Right atrium auricular region (tissue), 2 donors: ENCODE data around the gene MAPKAPK2. TPM values are rescaled to one million over a fixed set of nuclear protein-coding genes. Genes with fewer than 3 reads are reported as not detected.
A peak's percentile ranks its signal among the peaks of the same experiment; 100 is the strongest.

Source experiments
- DNase-seq: peaks from one replicate; pipeline ENCODE4 v3.0.0-alpha.2; 2019; ENCODE audit warnings: low spot score
- H3K27ac ChIP-seq, 2 donors: fragments of 200-600 bp; sonication (generic); 1 replicate in 1 of 2; 2 replicates in 1 of 2; pipeline ENCODE4 v1.5.1; 2016 to 2019
- H3K27me3 ChIP-seq, 2 donors: fragments of 200-600 bp; sonication (generic); one replicate each; pipeline versions ENCODE4 v1.5.1 to v1.6.0; 2017 to 2019
- H3K36me3 ChIP-seq: fragments of 200-600 bp; sonication (generic); one replicate; pipeline ENCODE4 v1.5.1; 2016
- H3K4me1 ChIP-seq, 2 donors: fragments of 200-600 bp; sonication (generic); one replicate each; pipeline versions ENCODE4 v1.5.1 to v1.6.0; 2017 to 2019
- H3K4me3 ChIP-seq, 2 donors: fragments of 200-600 bp; sonication (generic); 1 replicate in 1 of 2; 2 replicates in 1 of 2; pipeline ENCODE4 v1.5.1; 2017 to 2019; ENCODE audit warnings: mild to moderate bottlenecking in 1 of 2, moderate library complexity in 1 of 2
- H3K9me3 ChIP-seq, 2 donors: fragments of 200-600 bp; sonication (generic); one replicate each; pipeline ENCODE4 v1.5.1; 2019
- CTCF ChIP-seq, 2 donors: fragments of 200-600 bp; sonication (generic); IDR thresholded peaks; one replicate each; pipeline ENCODE4 v1.5.1; 2019; ENCODE audit warnings: antibody characterized with exemption in 2 of 2
- total RNA-seq, 2 donors: library from RNA; depleted of rRNA; stranded (reverse); fragments of >200 nt; gene quantifications; one replicate each; pipeline ENCODE4 v1.1.0, GENCODE V29; 2016

MAPKAPK2 gene
- total RNA-seq, 2 donors from 2014 or later, result 136 to 158 TPM

- Histone ChIP-seq H3K27ac (peak overlapping the region; percentile 82 to 92), H3K36me3 (peaks cover 17% of the 10 kb centered on the region), H3K9me3 (no peaks in the 10 kb centered on the region), H3K4me1 (peaks cover 0 to 87% of the 10 kb centered on the region in 2 donors), H3K4me3 (no peak overlapping the region), H3K27me3 (no peaks in the 10 kb centered on the region)
- no peak for DNase-seq
- TF ChIP-seq CTCF (IDR thresholded peaks at IDR 0.05), result peak; percentile 34 to 57
Measured at GRCh38 chr1:206725109-206725963, 40.6 kb downstream of the MAPKAPK2 start.

GRCh38 chr1:206727981-206728696, 43.4 kb downstream of the MAPKAPK2 start:
- Histone ChIP-seq H3K27me3 (no peaks in the 10 kb centered on the region), H3K9me3 (no peaks in the 10 kb centered on the region), H3K4me3 (no peak overlapping the region), H3K4me1 (peaks cover 0 to 59% of the 10 kb centered on the region in 2 donors), H3K27ac (peak overlapping the region; percentile 33 to 82), H3K36me3 (peaks cover 45% of the 10 kb centered on the region)
- DNase-seq, result no peak
- no peak for TF ChIP-seq CTCF (IDR thresholded peaks at IDR 0.05)

- Histone ChIP-seq H3K4me3 (no peak overlapping the region), H3K9me3 (no peaks in the 10 kb centered on the region), H3K4me1 (peaks cover 0 to 54% of the 10 kb centered on the region in 2 donors), H3K27me3 (no peaks in the 10 kb centered on the region), H3K27ac (peak overlapping the region; percentile 11 to 82), H3K36me3 (peaks cover 50% of the 10 kb centered on the region)
- no peak for TF ChIP-seq CTCF (IDR thresholded peaks at IDR 0.05)
- no peak for DNase-seq
Measured at GRCh38 chr1:206728697-206728987, 43.9 kb downstream of the MAPKAPK2 start.

GRCh38 chr1:206729050-206729449, 44.3 kb downstream of the MAPKAPK2 start:
- Histone ChIP-seq H3K27me3 (no peaks in the 10 kb centered on the region), H3K9me3 (no peaks in the 10 kb centered on the region), H3K4me1 (peaks cover 0 to 50% of the 10 kb centered on the region in 2 donors), H3K36me3 (peaks cover 55% of the 10 kb centered on the region), H3K27ac (peak overlapping the region in 1 of 2 donors; percentile 82), H3K4me3 (no peak overlapping the region)
- no peak for DNase-seq
- no peak for TF ChIP-seq CTCF (IDR thresholded peaks at IDR 0.05)

GRCh38 chr1:206729507-206729906, 44.8 kb downstream of the MAPKAPK2 start:
- TF ChIP-seq CTCF (IDR thresholded peaks at IDR 0.05), result no peak
- H3K27ac ChIP-seq, result peak overlapping the region in 1 of 2 donors; percentile 82
- no peaks in the 10 kb centered on the region for H3K9me3 ChIP-seq
- peaks cover 0 to 48% of the 10 kb centered on the region in 2 donors for H3K4me1 ChIP-seq
- H3K27me3 ChIP-seq, result no peaks in the 10 kb centered on the region
- no peak for DNase-seq
- H3K4me3 ChIP-seq, result no peak overlapping the region
- peaks cover 57% of the 10 kb centered on the region for H3K36me3 ChIP-seq
